ENCODE results near the gene NXPH1.

- TF ChIP-seq GATA2 (CRISPR knock-in tag; IDR thresholded peaks at IDR 0.05): no peak
- no peak for TF ChIP-seq REST (IDR thresholded peaks at IDR 0.05; ENCODE audit: low read depth, low read length)
- TF ChIP-seq CTCF (IDR thresholded peaks at IDR 0.05): no peak
- no peak for TF ChIP-seq TAF1 (IDR thresholded peaks at IDR 0.05; ENCODE audit: borderline replicate concordance, low read depth, low read length)
- TF ChIP-seq POLR2AphosphoS5 (IDR thresholded peaks at IDR 0.05; ENCODE audit: low read depth, low read length): no peak
- no peak for TF ChIP-seq SIN3A (IDR thresholded peaks at IDR 0.05; ENCODE audit: borderline replicate concordance, low read depth, low read length)
- TF ChIP-seq GABPA (IDR thresholded peaks at IDR 0.05; ENCODE audit: low read depth): no peak
- no peak for TF ChIP-seq FOSL2 (IDR thresholded peaks at IDR 0.05; ENCODE audit: borderline replicate concordance, low read depth)
Measured at GRCh38 chr7:8702807-8703206, 269.4 kb downstream of the NXPH1 start.

Data from SK-N-SH (cell line).